ENCODE results near the gene SUPT20HL1. TPM values are rescaled to one million over a fixed set of nuclear protein-coding genes. Genes with fewer than 3 reads are reported as not detected.
"Not testable (repeated sequence)": the region's sequence is repeated elsewhere in the genome, so short reads cannot be mapped to it uniquely, and the experiment has no call there.

The SUPT20HL1 gene
- total and polyA plus RNA-seq, 3 donors from 2014 or later, result 0.99 to 3.1 (median 1.5) TPM

GRCh38 chrX:24364326-24364725 lies 3.9 kb downstream of the SUPT20HL1 start:
- intact Hi-C loops (cut with DNase I; ENCODE audit: low total_unique reads), result no loop called here
- Histone ChIP-seq H3K4me3 (no peak overlapping the region), H3K4me1 (no peaks in the 10 kb centered on the region), H3K27me3 (no peaks in the 10 kb centered on the region), H3K36me3 (ENCODE audit: low read depth, missing control alignments) (no peaks in the 10 kb centered on the region), H3K9me3 (no peaks in the 10 kb centered on the region), H3K27ac (peak overlapping the region in 1 of 2 donors; percentile 6)
- WGBS, 2 donors, result 52% methylated on average over 4 of the region's 5 CpGs; no CpG with 5 or more reads in 1 of the 2 donors
- TF ChIP-seq CTCF (IDR thresholded peaks at IDR 0.05) (no peak), POLR2A (IDR thresholded peaks at IDR 0.05) (no peak)
- DNase-seq, result no peak

DNA sequence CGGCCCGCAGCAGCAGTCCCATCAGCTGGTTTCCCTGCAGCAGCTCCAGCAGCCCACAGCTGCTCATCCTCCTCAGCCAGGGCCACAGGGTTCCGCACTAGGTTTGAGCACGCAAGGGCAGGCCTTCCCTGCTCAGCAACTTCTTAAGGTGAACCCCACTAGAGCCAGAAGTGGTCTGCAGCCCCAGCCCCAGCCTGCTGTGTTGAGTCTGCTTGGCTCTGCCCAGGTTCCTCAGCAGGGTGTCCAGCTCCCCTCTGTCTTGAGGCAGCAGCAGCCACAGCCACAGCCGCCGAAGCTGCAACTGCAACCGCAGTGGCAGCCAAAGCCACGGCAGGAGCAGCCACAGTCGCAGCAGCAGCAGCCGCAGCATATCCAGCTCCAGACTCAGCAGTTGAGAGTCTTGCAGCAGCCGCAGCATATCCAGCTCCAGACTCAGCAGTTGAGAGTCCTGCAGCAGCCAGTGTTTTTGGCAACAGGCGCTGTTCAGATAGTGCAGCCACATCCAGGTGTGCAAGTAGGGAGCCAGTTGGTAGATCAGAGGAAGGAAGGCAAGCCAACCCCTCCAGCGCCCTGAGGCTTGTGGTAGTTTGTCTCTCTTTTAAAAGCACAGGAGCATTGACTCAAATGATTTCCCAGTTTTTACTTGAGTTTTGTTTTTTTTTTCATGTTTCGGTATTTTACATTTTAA lies 4.6 kb downstream of the SUPT20HL1 start:
- Histone ChIP-seq H3K27me3 (no peaks in the 10 kb centered on the region), H3K4me1 (no peaks in the 10 kb centered on the region), H3K27ac (no peak overlapping the region), H3K9me3 (no peaks in the 10 kb centered on the region), H3K4me3 (no peak overlapping the region), H3K36me3 (ENCODE audit: low read depth, missing control alignments) (no peaks in the 10 kb centered on the region)
- WGBS, 2 donors, result 74 to 89% methylated on average over 3 to 6 of the region's 14 CpGs
- no peak for DNase-seq
- intact Hi-C loops (cut with DNase I; ENCODE audit: low total_unique reads), result no loop called here
- TF ChIP-seq CTCF (IDR thresholded peaks at IDR 0.05), result no peak
- TF ChIP-seq POLR2A (IDR thresholded peaks at IDR 0.05), result no peak

DNA sequence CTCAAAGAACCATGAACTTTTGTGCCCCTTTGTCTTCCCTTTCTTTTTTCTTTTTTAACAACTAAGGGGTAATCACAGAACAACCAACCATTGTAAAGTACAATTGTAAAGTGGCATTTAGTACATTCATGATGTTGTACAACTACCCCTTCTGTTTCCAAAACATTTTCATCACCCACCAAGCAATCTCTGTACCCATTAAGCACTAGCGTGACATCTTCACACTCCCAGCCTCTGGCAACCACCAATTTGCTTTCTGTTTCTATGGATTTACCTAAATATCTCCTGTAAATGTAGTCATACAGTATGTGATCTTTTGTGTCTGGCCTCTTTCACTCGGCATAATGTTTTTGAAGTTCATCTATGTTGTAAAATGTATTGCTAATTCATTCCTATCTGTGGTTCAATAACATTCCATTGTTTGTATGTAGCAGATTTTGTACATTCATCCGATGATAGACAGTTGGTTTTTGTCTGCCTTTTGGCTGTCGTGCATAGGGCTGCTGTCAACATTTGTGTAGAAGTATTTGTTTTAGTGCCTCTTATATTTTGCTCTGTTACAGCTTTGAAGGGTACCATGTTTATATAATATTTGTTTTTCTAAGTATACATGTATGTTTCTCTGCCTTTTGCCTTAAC lies 6.4 kb downstream of the SUPT20HL1 start:
- H3K27me3 ChIP-seq; H3K9me3 ChIP-seq; intact Hi-C loops (cut with DNase I; ENCODE audit: low total_unique reads); H3K36me3 ChIP-seq (ENCODE audit: low read depth, missing control alignments); DNase-seq; H3K4me3 ChIP-seq; H3K27ac ChIP-seq; H3K4me1 ChIP-seq: not testable (repeated sequence)
- WGBS, 2 donors, result 57 to 78% methylated on average over 3 to 4 of the region's 4 CpGs

- TF ChIP-seq CTCF (IDR thresholded peaks at IDR 0.05) (no peak), POLR2A (IDR thresholded peaks at IDR 0.05) (no peak)
- intact Hi-C loops (cut with DNase I; ENCODE audit: low total_unique reads), result no loop called here
These were observed 9.4 kb downstream of the SUPT20HL1 start for GRCh38 chrX:24369816-24370215.

GRCh38 chrX:24371391-24371972 lies 11.0 kb downstream of the SUPT20HL1 start:
- 0 to 25% methylated on average over 4 to 7 of the region's 14 CpGs for WGBS, 2 donors

More at GRCh38 chrX:24369816-24370215, 9.4 kb downstream of the SUPT20HL1 start:
- no peak for DNase-seq
- Histone ChIP-seq H3K27me3 (no peaks in the 10 kb centered on the region), H3K27ac (no peak overlapping the region), H3K4me3 (no peak overlapping the region), H3K9me3 (no peaks in the 10 kb centered on the region), H3K4me1 (no peaks in the 10 kb centered on the region), H3K36me3 (ENCODE audit: low read depth, missing control alignments) (no peaks in the 10 kb centered on the region)
- WGBS, 2 donors, result 73 to 75% methylated on average over 1 of the region's 1 CpG

More at GRCh38 chrX:24371391-24371972, 11.0 kb downstream of the SUPT20HL1 start:
- Histone ChIP-seq H3K4me3 (no peak overlapping the region), H3K27me3 (no peaks in the 10 kb centered on the region), H3K4me1 (no peaks in the 10 kb centered on the region), H3K9me3 (no peaks in the 10 kb centered on the region), H3K27ac (no peak overlapping the region), H3K36me3 (ENCODE audit: low read depth, missing control alignments) (no peaks in the 10 kb centered on the region)
- TF ChIP-seq CTCF (IDR thresholded peaks at IDR 0.05) (peak; percentile 26 to 42 (median 39)), POLR2A (IDR thresholded peaks at IDR 0.05) (no peak)
- peak; percentile 84 for DNase-seq
- intact Hi-C loops (cut with DNase I; ENCODE audit: low total_unique reads), result no loop called here

Data from testis (tissue), 3 donors.